Measurements from ENCODE around the gene TRPV4.

TRPV4 gene

GRCh38 chr12:109842021-109842420, 8.8 kb upstream of the TRPV4 start:
- no peak overlapping the region for H3K27ac Mint-ChIP-seq
- no peak for ATAC-seq
- no peak for DNase-seq
- H3K4me1 Mint-ChIP-seq = peaks cover 2% of the 10 kb centered on the region
- no peaks in the 10 kb centered on the region for H3K36me3 Mint-ChIP-seq (ENCODE audit: low read depth)
- no peak overlapping the region for H3K4me3 Mint-ChIP-seq
- H3K9me3 Mint-ChIP-seq = no peaks in the 10 kb centered on the region
- no peaks in the 10 kb centered on the region for H3K27me3 Mint-ChIP-seq

- Mint-ChIP-seq H3K4me3 (no peak overlapping the region), H3K36me3 (ENCODE audit: low read depth) (no peaks in the 10 kb centered on the region), H3K27me3 (no peaks in the 10 kb centered on the region), H3K27ac (no peak overlapping the region), H3K9me3 (no peaks in the 10 kb centered on the region), H3K4me1 (peaks cover 2% of the 10 kb centered on the region)
- ATAC-seq = no peak
- no peak for DNase-seq
These were observed 8.2 kb upstream of the TRPV4 start for GRCh38 chr12:109841356-109841755.

- Mint-ChIP-seq H3K36me3 (ENCODE audit: low read depth) (no peaks in the 10 kb centered on the region), H3K9me3 (no peaks in the 10 kb centered on the region), H3K4me3 (no peak overlapping the region), H3K27me3 (no peaks in the 10 kb centered on the region), H3K4me1 (no peaks in the 10 kb centered on the region), H3K27ac (no peak overlapping the region)
- DNase-seq (no peak), ATAC-seq (no peak)
These were observed 7.3 kb upstream of the TRPV4 start for GRCh38 chr12:109840305-109841074.

GRCh38 chr12:109839444-109839843, 6.2 kb upstream of the TRPV4 start:
- DNase-seq (no peak), ATAC-seq (no peak)
- no peaks in the 10 kb centered on the region for H3K4me1 Mint-ChIP-seq
- no peaks in the 10 kb centered on the region for H3K36me3 Mint-ChIP-seq (ENCODE audit: low read depth)
- H3K4me3 Mint-ChIP-seq = no peak overlapping the region
- H3K27ac Mint-ChIP-seq = no peak overlapping the region
- no peaks in the 10 kb centered on the region for H3K9me3 Mint-ChIP-seq
- peaks cover 2% of the 10 kb centered on the region for H3K27me3 Mint-ChIP-seq

- H3K4me1 Mint-ChIP-seq = peaks cover 3% of the 10 kb centered on the region
- ATAC-seq = no peak
- no peak overlapping the region for H3K4me3 Mint-ChIP-seq
- H3K27me3 Mint-ChIP-seq = peaks cover 12% of the 10 kb centered on the region
- H3K27ac Mint-ChIP-seq = no peak overlapping the region
- no peak for DNase-seq
- H3K36me3 Mint-ChIP-seq (ENCODE audit: low read depth) = no peaks in the 10 kb centered on the region
- H3K9me3 Mint-ChIP-seq = no peaks in the 10 kb centered on the region
These were observed 3.7 kb upstream of the TRPV4 start for GRCh38 chr12:109836916-109837315.

- Mint-ChIP-seq H3K4me1 (peaks cover 3% of the 10 kb centered on the region), H3K27me3 (peaks cover 20% of the 10 kb centered on the region), H3K36me3 (ENCODE audit: low read depth) (no peaks in the 10 kb centered on the region), H3K4me3 (no peak overlapping the region), H3K27ac (no peak overlapping the region), H3K9me3 (no peaks in the 10 kb centered on the region)
- ATAC-seq = no peak
- DNase-seq = no peak
These were observed 2.6 kb upstream of the TRPV4 start for GRCh38 chr12:109835827-109836226.

- H3K27me3 Mint-ChIP-seq = peaks cover 22% of the 10 kb centered on the region
- no peak overlapping the region for H3K4me3 Mint-ChIP-seq
These were observed 474 bp downstream of the TRPV4 start for GRCh38 chr12:109832541-109833306.

GRCh38 chr12:109831929-109832328, 1.3 kb downstream of the TRPV4 start:
- Mint-ChIP-seq H3K4me3 (no peak overlapping the region), H3K27me3 (peaks cover 25% of the 10 kb centered on the region), H3K27ac (no peak overlapping the region), H3K36me3 (ENCODE audit: low read depth) (no peaks in the 10 kb centered on the region), H3K9me3 (no peaks in the 10 kb centered on the region), H3K4me1 (peaks cover 3% of the 10 kb centered on the region)
- DNase-seq (no peak), ATAC-seq (no peak)

More at GRCh38 chr12:109832541-109833306, 474 bp downstream of the TRPV4 start:
- no peak for DNase-seq
- no peak for ATAC-seq
- Mint-ChIP-seq H3K36me3 (ENCODE audit: low read depth) (no peaks in the 10 kb centered on the region), H3K4me1 (peaks cover 3% of the 10 kb centered on the region), H3K27ac (no peak overlapping the region), H3K9me3 (no peaks in the 10 kb centered on the region)

- peaks cover 3% of the 10 kb centered on the region for H3K4me1 Mint-ChIP-seq
- no peak for DNase-seq
- ATAC-seq = no peak
- H3K9me3 Mint-ChIP-seq = no peaks in the 10 kb centered on the region
- no peak overlapping the region for H3K27ac Mint-ChIP-seq
- no peaks in the 10 kb centered on the region for H3K36me3 Mint-ChIP-seq (ENCODE audit: low read depth)
- peaks cover 25% of the 10 kb centered on the region for H3K27me3 Mint-ChIP-seq
- H3K4me3 Mint-ChIP-seq = no peak overlapping the region
These were observed 1.8 kb downstream of the TRPV4 start for GRCh38 chr12:109831365-109831764.

- ATAC-seq = no peak
- H3K4me1 Mint-ChIP-seq = peaks cover 3% of the 10 kb centered on the region
- no peak for DNase-seq
- no peak overlapping the region for H3K27ac Mint-ChIP-seq
- no peaks in the 10 kb centered on the region for H3K36me3 Mint-ChIP-seq (ENCODE audit: low read depth)
- H3K27me3 Mint-ChIP-seq = peaks cover 25% of the 10 kb centered on the region
- H3K9me3 Mint-ChIP-seq = no peaks in the 10 kb centered on the region
- no peak overlapping the region for H3K4me3 Mint-ChIP-seq
These were observed 2.5 kb downstream of the TRPV4 start for GRCh38 chr12:109830718-109831117.

GRCh38 chr12:109830267-109830666, 2.9 kb downstream of the TRPV4 start:
- Mint-ChIP-seq H3K27me3 (peaks cover 23% of the 10 kb centered on the region), H3K4me3 (no peak overlapping the region), H3K36me3 (ENCODE audit: low read depth) (no peaks in the 10 kb centered on the region), H3K9me3 (no peaks in the 10 kb centered on the region), H3K27ac (no peak overlapping the region), H3K4me1 (peaks cover 3% of the 10 kb centered on the region)
- ATAC-seq (no peak), DNase-seq (no peak)

GRCh38 chr12:109829667-109830066, 3.5 kb downstream of the TRPV4 start:
- H3K36me3 Mint-ChIP-seq (ENCODE audit: low read depth) = no peaks in the 10 kb centered on the region
- H3K27ac Mint-ChIP-seq = no peak overlapping the region
- peaks cover 3% of the 10 kb centered on the region for H3K4me1 Mint-ChIP-seq
- no peak for DNase-seq
- H3K4me3 Mint-ChIP-seq = no peak overlapping the region
- H3K9me3 Mint-ChIP-seq = no peaks in the 10 kb centered on the region
- no peak for ATAC-seq
- H3K27me3 Mint-ChIP-seq = peaks cover 22% of the 10 kb centered on the region

- ATAC-seq (no peak), DNase-seq (no peak)
- Mint-ChIP-seq H3K27ac (no peak overlapping the region), H3K36me3 (ENCODE audit: low read depth) (no peaks in the 10 kb centered on the region), H3K4me3 (no peak overlapping the region), H3K4me1 (peaks cover 3% of the 10 kb centered on the region), H3K9me3 (no peaks in the 10 kb centered on the region), H3K27me3 (peaks cover 22% of the 10 kb centered on the region)
These were observed 4.3 kb downstream of the TRPV4 start for GRCh38 chr12:109828754-109829511.

- H3K4me3 Mint-ChIP-seq = no peak overlapping the region
- H3K27me3 Mint-ChIP-seq = peaks cover 16% of the 10 kb centered on the region
- H3K4me1 Mint-ChIP-seq = no peaks in the 10 kb centered on the region
- no peaks in the 10 kb centered on the region for H3K36me3 Mint-ChIP-seq (ENCODE audit: low read depth)
- no peak overlapping the region for H3K27ac Mint-ChIP-seq
- H3K9me3 Mint-ChIP-seq = no peaks in the 10 kb centered on the region
- ATAC-seq = peak; percentile 9
- DNase-seq = no peak
These were observed 5.3 kb downstream of the TRPV4 start for GRCh38 chr12:109827566-109828550.
